Measurements from ENCODE around the gene PPP1R13L.

Gene PPP1R13L

GRCh38 chr19:45358213-45358792 is 46.6 kb downstream of the PPP1R13L start:
- no peak overlapping the region for H3K4me3 ChIP-seq (ENCODE audit: low read depth, low read length)
- TF ChIP-seq CTCF (IDR thresholded peaks at IDR 0.05; ENCODE audit: low read depth, low read length) = no peak

- no peak for TF ChIP-seq CTCF (IDR thresholded peaks at IDR 0.05; ENCODE audit: low read depth, low read length)
- H3K4me3 ChIP-seq (ENCODE audit: low read depth, low read length) = no peak overlapping the region
Observed at GRCh38 chr19:45357445-45357783, 47.5 kb downstream of the PPP1R13L start.

- TF ChIP-seq CTCF (IDR thresholded peaks at IDR 0.05; ENCODE audit: low read depth, low read length) = no peak
- no peak overlapping the region for H3K4me3 ChIP-seq (ENCODE audit: low read depth, low read length)
Observed at GRCh38 chr19:45356760-45357444, 48.0 kb downstream of the PPP1R13L start.

- no peak for TF ChIP-seq CTCF (IDR thresholded peaks at IDR 0.05; ENCODE audit: low read depth, low read length)
Observed at GRCh38 chr19:45355910-45356309, 49.0 kb downstream of the PPP1R13L start.

GRCh38 chr19:45355402-45355801 is 49.5 kb downstream of the PPP1R13L start:
- TF ChIP-seq CTCF (IDR thresholded peaks at IDR 0.05; ENCODE audit: low read depth, low read length) = no peak

More at GRCh38 chr19:45355910-45356309, 49.0 kb downstream of the PPP1R13L start:
- H3K4me3 ChIP-seq (ENCODE audit: low read depth, low read length) = no peak overlapping the region

GRCh38 chr19:45354241-45354842 is 50.5 kb downstream of the PPP1R13L start:
- H3K4me3 ChIP-seq (ENCODE audit: low read depth, low read length) = no peak overlapping the region
- no peak for TF ChIP-seq CTCF (IDR thresholded peaks at IDR 0.05; ENCODE audit: low read depth, low read length)

More at GRCh38 chr19:45355402-45355801, 49.5 kb downstream of the PPP1R13L start:
- no peak overlapping the region for H3K4me3 ChIP-seq (ENCODE audit: low read depth, low read length)
